Measurements from ENCODE around the gene INPP5D.

DNA sequence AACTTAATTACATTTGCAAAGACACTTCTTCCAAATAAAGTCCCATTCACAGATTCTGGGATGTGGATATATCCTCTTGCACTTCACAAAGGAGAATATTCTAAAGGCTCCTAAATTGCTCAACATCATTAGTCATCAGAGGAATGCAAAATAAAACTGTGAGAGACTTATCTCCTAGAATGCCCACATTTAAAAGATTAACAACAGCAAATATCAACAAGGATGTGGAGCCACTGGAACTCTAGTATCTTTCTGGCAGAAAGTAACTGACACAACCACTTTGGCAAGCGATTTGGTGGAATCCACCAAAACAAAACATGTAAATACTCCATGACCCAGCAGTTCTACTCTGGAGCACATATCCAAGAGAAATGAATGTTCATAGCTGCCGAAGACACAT is 23.1 kb upstream of the INPP5D start:
- TF ChIP-seq EZH2 (IDR thresholded peaks at IDR 0.05; ENCODE audit: low read depth), result no peak
- TF ChIP-seq, protein P1, sequence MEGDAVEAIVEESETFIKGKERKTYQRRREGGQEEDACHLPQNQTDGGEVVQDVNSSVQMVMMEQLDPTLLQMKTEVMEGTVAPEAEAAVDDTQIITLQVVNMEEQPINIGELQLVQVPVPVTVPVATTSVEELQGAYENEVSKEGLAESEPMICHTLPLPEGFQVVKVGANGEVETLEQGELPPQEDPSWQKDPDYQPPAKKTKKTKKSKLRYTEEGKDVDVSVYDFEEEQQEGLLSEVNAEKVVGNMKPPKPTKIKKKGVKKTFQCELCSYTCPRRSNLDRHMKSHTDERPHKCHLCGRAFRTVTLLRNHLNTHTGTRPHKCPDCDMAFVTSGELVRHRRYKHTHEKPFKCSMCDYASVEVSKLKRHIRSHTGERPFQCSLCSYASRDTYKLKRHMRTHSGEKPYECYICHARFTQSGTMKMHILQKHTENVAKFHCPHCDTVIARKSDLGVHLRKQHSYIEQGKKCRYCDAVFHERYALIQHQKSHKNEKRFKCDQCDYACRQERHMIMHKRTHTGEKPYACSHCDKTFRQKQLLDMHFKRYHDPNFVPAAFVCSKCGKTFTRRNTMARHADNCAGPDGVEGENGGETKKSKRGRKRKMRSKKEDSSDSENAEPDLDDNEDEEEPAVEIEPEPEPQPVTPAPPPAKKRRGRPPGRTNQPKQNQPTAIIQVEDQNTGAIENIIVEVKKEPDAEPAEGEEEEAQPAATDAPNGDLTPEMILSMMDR (conservative IDR thresholded peaks at IDR 0.05), result no peak

Measured in PC-9 (cell line).